K562 (cell line): ENCODE results near the gene EPC2. TPM values are rescaled to one million over a fixed set of nuclear protein-coding genes. Genes with fewer than 3 reads are reported as not detected.

Experiments used
- CREM ChIP-seq: IDR thresholded peaks from 2 replicates; pipeline ENCODE4 v1.6.1; 2014; ENCODE audit warnings: antibody characterized with exemption, low read depth
- CSDE1 ChIP-seq, 2 experiments: fragments of 450-650 bp; IDR thresholded peaks; 2 replicates each; pipeline ENCODE4 v1.6.1; 2016; ENCODE audit warnings: mild to moderate bottlenecking in 1 of 2
- FOXA1 ChIP-seq: fragments of 450-650 bp; IDR thresholded peaks from 2 replicates; pipeline ENCODE4 v1.6.1; 2016; ENCODE audit warnings: mild to moderate bottlenecking, borderline replicate concordance
- PCBP2 ChIP-seq: fragments of 200-400 bp; formaldehyde crosslinking; IDR thresholded peaks from 2 replicates; pipeline ENCODE4 v1.6.1; 2018; ENCODE audit warnings: low read length, low read depth, mild to moderate bottlenecking, moderate library complexity; ENCODE audit not compliant: poor library complexity, severe bottlenecking
- RBM15 ChIP-seq: fragments of 200-400 bp; formaldehyde crosslinking; IDR thresholded peaks from 2 replicates; pipeline ENCODE4 v1.6.1; 2018; ENCODE audit warnings: mild to moderate bottlenecking, low read length, moderate library complexity; ENCODE audit not compliant: insufficient read depth
- U2AF2 ChIP-seq: fragments of 200-400 bp; formaldehyde crosslinking; optimal IDR thresholded peaks from 2 replicates; pipeline ENCODE3; 2017; ENCODE audit warnings: low read depth, mild to moderate bottlenecking, low read length
- polyA plus RNA-seq, 8 experiments: library from polyadenylated mRNA; depleted of rRNA in 4 of 8; stranded (reverse) in 5 of 8; unstranded in 3 of 8; fragments of >200 nt; fragmentation: Nextera tagmentation in 2 of 8; fragmentation: Illumina TruSeq in 1 of 8; extraction: Ambion mirVana in 2 of 8; extraction: Trizol in 1 of 8; gene quantifications; 2 replicates each; pipeline versions ENCODE4 v1.2.1 to v1.2.3, GENCODE V29; 2011 to 2014; ENCODE audit warnings: inconsistent platforms in 1 of 8, missing spikeins in 1 of 8
- total RNA-seq, 7 experiments: library from RNA; depleted of rRNA in 6 of 7; stranded (reverse); fragments of >200 nt in 6 of 7; fragmentation: Illumina TruSeq in 2 of 7; extraction: Trizol in 2 of 7; gene quantifications; 2 replicates each; pipeline versions ENCODE4 v1.2.1 to v1.2.3, GENCODE V29; 2011 to 2021; ENCODE audit warnings: low replicate concordance in 1 of 7
- TF ChIP-seq, protein P1 (sequence below): fragments of 450-650 bp; IDR thresholded peaks from 2 replicates; pipeline ENCODE4 v1.6.1; 2016; ENCODE audit warnings: antibody characterized with exemption
- TF ChIP-seq, protein P2 (sequence below): fragments of 450-650 bp; IDR thresholded peaks from 2 replicates; pipeline ENCODE4 v1.6.1; 2016; ENCODE audit warnings: mild to moderate bottlenecking, moderate library complexity

The EPC2 gene
- total and polyA plus RNA-seq, 9 of the 15 experiments (the other 6 are each of a cell fraction or from before 2014, with no cell fraction given): 7.0 to 35.8 (median 29.1) TPM

DNA sequence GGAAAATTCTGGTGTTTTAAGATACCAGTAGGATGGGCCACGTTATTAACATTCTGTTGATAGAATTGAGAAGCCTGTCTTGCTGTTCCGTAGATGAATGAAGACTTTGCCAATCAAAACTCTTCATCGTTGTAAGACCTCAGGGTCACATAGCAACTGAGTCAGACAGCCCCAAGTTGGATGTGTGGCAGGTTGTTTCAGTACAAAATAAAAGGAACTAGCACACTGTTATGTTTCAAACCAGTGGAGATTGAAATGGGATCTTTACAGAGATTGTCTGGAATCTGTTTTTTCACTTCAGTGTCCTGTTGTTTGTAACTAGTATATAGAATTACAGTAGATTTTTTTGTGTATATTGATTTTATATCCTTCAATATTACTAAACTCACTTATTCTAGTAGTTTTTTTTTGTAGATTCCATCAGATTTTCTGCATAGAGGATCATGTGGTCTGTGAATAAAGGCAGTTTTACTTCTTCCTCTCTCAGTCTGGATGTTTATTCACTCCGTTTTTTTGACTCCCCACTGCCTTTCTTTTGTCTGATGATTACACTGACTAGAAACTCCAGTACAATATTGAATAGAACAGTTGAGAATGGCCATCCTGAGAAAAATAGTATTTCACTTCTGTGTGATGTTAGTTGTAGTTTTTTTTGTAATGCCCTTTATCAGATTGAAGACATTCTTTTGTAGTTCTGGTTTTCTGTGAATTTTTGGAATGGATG, 22.7 kb downstream of the EPC2 start (continued):
- TF ChIP-seq, protein P1, sequence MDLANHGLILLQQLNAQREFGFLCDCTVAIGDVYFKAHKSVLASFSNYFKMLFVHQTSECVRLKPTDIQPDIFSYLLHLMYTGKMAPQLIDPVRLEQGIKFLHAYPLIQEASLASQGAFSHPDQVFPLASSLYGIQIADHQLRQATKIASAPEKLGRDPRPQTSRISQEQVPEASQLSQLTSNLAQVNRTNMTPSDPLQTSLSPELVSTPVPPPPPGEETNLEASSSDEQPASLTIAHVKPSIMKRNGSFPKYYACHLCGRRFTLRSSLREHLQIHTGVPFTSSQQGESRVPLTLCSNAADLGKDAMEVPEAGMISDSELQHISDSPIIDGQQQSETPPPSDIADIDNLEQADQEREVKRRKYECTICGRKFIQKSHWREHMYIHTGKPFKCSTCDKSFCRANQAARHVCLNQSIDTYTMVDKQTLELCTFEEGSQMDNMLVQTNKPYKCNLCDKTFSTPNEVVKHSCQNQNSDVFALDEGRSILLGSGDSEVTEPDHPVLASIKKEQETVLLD: no peak
- TF ChIP-seq RBM15 (no peak), FOXA1 (no peak), CREM (no peak), U2AF2 (no peak), PCBP2 (no peak), CSDE1 (IDR thresholded peaks at IDR 0.05) (no peak)
- TF ChIP-seq, protein P2, sequence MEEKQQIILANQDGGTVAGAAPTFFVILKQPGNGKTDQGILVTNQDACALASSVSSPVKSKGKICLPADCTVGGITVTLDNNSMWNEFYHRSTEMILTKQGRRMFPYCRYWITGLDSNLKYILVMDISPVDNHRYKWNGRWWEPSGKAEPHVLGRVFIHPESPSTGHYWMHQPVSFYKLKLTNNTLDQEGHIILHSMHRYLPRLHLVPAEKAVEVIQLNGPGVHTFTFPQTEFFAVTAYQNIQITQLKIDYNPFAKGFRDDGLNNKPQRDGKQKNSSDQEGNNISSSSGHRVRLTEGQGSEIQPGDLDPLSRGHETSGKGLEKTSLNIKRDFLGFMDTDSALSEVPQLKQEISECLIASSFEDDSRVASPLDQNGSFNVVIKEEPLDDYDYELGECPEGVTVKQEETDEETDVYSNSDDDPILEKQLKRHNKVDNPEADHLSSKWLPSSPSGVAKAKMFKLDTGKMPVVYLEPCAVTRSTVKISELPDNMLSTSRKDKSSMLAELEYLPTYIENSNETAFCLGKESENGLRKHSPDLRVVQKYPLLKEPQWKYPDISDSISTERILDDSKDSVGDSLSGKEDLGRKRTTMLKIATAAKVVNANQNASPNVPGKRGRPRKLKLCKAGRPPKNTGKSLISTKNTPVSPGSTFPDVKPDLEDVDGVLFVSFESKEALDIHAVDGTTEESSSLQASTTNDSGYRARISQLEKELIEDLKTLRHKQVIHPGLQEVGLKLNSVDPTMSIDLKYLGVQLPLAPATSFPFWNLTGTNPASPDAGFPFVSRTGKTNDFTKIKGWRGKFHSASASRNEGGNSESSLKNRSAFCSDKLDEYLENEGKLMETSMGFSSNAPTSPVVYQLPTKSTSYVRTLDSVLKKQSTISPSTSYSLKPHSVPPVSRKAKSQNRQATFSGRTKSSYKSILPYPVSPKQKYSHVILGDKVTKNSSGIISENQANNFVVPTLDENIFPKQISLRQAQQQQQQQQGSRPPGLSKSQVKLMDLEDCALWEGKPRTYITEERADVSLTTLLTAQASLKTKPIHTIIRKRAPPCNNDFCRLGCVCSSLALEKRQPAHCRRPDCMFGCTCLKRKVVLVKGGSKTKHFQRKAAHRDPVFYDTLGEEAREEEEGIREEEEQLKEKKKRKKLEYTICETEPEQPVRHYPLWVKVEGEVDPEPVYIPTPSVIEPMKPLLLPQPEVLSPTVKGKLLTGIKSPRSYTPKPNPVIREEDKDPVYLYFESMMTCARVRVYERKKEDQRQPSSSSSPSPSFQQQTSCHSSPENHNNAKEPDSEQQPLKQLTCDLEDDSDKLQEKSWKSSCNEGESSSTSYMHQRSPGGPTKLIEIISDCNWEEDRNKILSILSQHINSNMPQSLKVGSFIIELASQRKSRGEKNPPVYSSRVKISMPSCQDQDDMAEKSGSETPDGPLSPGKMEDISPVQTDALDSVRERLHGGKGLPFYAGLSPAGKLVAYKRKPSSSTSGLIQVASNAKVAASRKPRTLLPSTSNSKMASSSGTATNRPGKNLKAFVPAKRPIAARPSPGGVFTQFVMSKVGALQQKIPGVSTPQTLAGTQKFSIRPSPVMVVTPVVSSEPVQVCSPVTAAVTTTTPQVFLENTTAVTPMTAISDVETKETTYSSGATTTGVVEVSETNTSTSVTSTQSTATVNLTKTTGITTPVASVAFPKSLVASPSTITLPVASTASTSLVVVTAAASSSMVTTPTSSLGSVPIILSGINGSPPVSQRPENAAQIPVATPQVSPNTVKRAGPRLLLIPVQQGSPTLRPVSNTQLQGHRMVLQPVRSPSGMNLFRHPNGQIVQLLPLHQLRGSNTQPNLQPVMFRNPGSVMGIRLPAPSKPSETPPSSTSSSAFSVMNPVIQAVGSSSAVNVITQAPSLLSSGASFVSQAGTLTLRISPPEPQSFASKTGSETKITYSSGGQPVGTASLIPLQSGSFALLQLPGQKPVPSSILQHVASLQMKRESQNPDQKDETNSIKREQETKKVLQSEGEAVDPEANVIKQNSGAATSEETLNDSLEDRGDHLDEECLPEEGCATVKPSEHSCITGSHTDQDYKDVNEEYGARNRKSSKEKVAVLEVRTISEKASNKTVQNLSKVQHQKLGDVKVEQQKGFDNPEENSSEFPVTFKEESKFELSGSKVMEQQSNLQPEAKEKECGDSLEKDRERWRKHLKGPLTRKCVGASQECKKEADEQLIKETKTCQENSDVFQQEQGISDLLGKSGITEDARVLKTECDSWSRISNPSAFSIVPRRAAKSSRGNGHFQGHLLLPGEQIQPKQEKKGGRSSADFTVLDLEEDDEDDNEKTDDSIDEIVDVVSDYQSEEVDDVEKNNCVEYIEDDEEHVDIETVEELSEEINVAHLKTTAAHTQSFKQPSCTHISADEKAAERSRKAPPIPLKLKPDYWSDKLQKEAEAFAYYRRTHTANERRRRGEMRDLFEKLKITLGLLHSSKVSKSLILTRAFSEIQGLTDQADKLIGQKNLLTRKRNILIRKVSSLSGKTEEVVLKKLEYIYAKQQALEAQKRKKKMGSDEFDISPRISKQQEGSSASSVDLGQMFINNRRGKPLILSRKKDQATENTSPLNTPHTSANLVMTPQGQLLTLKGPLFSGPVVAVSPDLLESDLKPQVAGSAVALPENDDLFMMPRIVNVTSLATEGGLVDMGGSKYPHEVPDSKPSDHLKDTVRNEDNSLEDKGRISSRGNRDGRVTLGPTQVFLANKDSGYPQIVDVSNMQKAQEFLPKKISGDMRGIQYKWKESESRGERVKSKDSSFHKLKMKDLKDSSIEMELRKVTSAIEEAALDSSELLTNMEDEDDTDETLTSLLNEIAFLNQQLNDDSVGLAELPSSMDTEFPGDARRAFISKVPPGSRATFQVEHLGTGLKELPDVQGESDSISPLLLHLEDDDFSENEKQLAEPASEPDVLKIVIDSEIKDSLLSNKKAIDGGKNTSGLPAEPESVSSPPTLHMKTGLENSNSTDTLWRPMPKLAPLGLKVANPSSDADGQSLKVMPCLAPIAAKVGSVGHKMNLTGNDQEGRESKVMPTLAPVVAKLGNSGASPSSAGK: no peak
